ENCODE results near the gene POGLUT3. TPM values are rescaled to one million over a fixed set of nuclear protein-coding genes. Genes with fewer than 3 reads are reported as not detected.
A peak's percentile ranks its signal among the peaks of the same experiment; 100 is the strongest.

POGLUT3 gene, protein sequence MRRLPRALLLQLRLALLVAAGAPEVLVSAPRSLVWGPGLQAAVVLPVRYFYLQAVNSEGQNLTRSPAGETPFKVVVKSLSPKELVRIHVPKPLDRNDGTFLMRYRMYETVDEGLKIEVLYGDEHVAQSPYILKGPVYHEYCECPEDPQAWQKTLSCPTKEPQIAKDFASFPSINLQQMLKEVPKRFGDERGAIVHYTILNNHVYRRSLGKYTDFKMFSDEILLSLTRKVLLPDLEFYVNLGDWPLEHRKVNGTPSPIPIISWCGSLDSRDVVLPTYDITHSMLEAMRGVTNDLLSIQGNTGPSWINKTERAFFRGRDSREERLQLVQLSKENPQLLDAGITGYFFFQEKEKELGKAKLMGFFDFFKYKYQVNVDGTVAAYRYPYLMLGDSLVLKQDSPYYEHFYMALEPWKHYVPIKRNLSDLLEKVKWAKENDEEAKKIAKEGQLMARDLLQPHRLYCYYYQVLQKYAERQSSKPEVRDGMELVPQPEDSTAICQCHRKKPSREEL
- total RNA-seq, result 3.7 TPM in 2 replicates

DNA sequence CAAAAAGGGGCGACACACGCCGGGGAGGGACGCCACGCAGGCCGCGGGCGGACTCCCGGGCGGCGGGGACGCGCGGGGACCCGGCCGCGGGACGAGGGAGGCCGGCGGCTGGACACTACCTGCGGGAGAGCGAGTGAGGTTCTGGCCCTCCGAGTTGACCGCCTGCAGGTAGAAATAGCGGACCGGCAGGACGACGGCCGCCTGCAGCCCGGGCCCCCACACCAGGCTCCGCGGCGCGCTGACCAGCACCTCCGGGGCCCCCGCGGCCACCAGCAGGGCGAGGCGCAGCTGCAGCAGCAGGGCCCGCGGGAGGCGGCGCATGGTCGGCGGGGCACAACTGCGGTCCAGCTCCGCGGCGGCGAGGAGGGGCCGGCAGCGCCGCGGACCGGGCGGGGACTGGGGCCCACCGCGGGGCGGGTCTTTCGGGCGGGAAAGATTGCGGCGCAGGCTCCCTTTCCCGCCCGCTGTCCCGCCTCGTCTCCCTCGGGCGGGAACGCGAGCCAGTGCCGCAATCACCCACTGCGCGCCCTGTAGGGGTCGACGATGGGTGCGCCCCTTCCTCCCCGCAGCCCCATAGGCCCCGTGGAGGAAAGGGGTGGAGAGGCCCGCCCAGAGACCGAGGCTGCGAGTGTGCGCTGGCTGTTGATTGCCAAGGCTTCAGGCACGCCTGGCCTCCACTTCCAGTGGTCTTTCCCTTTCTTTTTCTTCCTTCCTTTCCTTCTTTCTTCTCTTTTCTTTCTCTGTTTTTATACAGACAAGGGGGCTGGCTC is at the start of gene POGLUT3:
POGLUT3 (minus strand) TSS at position 339 of the 770 bp plus-strand sequence; CDS start at position 321, 18 bp downstream.
- H3K9me3 Mint-ChIP-seq, result no peaks in the 10 kb centered on the region
- H3K27me3 Mint-ChIP-seq, result no peaks in the 10 kb centered on the region
- TF ChIP-seq, protein P1, sequence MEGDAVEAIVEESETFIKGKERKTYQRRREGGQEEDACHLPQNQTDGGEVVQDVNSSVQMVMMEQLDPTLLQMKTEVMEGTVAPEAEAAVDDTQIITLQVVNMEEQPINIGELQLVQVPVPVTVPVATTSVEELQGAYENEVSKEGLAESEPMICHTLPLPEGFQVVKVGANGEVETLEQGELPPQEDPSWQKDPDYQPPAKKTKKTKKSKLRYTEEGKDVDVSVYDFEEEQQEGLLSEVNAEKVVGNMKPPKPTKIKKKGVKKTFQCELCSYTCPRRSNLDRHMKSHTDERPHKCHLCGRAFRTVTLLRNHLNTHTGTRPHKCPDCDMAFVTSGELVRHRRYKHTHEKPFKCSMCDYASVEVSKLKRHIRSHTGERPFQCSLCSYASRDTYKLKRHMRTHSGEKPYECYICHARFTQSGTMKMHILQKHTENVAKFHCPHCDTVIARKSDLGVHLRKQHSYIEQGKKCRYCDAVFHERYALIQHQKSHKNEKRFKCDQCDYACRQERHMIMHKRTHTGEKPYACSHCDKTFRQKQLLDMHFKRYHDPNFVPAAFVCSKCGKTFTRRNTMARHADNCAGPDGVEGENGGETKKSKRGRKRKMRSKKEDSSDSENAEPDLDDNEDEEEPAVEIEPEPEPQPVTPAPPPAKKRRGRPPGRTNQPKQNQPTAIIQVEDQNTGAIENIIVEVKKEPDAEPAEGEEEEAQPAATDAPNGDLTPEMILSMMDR (IDR thresholded peaks at IDR 0.05), result no peak
- peaks cover 4% of the 10 kb centered on the region for H3K36me3 Mint-ChIP-seq (ENCODE audit: low read depth)
- intact Hi-C loops (cut with micrococcal nuclease), result loop anchor here (2.0 to 10.0 kb wide), 4 partner anchors 273 to 1043 kb away; partner anchors contain the start of genes ACAT1, ATM, CUL5 and CWF19L2
- DNase-seq, result peak; percentile 47
- ChIA-PET POLR2A (interaction anchor here (0.6 to 1.0 kb wide), 2 partner anchors 31 to 499 kb away, joined by 6 read pairs; partner anchors contain the start of gene C11orf65), CTCF (no interaction called here)
- H3K4me3 Mint-ChIP-seq, result peak within 1 kb of the TSS; percentile 100
- H3K27ac Mint-ChIP-seq, result peak within 1 kb of the TSS; percentile 97
- peak; percentile 60 for ATAC-seq (ENCODE audit: low read depth)
- peaks cover 15% of the 10 kb centered on the region for H3K4me1 Mint-ChIP-seq

DNA sequence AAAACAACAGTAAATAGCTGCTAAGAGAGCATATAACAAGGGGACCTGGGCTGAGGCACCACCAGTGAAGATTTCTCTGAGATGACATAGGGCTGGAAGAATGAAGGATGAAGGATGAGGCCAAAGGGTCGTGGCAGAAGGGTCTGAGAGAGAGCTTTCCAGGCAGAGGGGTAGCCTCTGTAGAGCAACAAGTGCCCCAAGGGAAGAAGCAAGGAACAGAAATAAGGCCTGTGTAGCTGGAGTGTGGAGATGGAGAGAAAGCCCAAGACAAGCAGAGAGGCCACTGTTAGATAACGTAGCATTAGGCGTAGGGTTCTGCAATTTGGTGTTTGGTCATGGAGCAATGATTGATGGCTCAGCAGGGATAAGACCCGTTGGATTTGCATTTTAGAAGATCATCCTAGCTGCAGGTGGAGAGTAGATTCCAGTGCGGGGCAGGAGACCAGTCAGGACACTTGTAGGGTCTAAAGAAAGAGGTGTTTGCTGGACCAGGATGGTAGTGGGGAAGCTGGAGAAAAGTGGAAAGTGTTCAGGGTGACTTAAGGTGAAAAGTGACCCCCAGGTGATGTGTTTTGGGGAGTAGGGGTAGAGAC is 47.8 kb upstream of the POGLUT3 start:
- H3K36me3 Mint-ChIP-seq (ENCODE audit: low read depth), result no peaks in the 10 kb centered on the region
- POLR2A ChIA-PET, result no interaction called here

DNA sequence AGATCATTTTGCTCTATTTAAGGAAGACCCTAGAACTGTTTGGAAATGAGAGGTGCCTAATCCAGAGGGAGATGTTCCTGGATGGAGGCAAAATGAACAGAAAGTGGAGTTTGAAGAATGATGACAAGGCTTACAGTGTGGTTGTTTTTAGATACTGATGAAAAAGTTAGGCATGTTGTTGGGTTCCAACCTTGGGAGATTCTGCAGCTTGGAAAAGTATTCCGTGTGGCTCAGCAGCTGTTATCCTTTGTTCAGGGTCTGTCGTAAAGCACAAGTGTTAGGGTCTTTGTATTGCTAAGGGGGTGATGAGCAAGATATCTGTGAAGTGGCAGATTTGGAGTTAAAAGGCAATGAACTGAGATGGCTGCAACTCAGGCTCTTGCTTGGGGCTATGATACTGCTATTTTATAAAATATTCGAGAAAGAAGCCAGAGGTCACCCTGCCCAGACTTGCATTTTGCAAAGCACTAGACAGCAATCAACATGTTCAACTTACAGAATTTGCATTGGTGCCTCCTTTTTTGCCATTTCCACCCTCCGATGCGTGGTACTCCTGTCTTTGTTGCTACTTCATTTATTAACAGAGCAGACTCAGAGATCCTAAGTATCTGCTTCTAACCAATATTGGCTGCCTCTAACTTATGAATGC is 45.3 kb upstream of the POGLUT3 start:
- peaks cover 1% of the 10 kb centered on the region for H3K27me3 Mint-ChIP-seq
- no peak overlapping the region for H3K27ac Mint-ChIP-seq
- intact Hi-C loops (cut with micrococcal nuclease), result no loop called here
- ChIA-PET CTCF (no interaction called here), POLR2A (no interaction called here)
- no peaks in the 10 kb centered on the region for H3K9me3 Mint-ChIP-seq
- no peaks in the 10 kb centered on the region for H3K4me1 Mint-ChIP-seq
- ATAC-seq (ENCODE audit: low read depth) (no peak), DNase-seq (no peak)
- TF ChIP-seq, protein P1 (IDR thresholded peaks at IDR 0.05), result no peak
- no peak overlapping the region for H3K4me3 Mint-ChIP-seq
- H3K36me3 Mint-ChIP-seq (ENCODE audit: low read depth), result no peaks in the 10 kb centered on the region

More for the DNA sequence above, 47.8 kb upstream of the POGLUT3 start:
- no peaks in the 10 kb centered on the region for H3K9me3 Mint-ChIP-seq
- intact Hi-C loops (cut with micrococcal nuclease), result no loop called here
- H3K27ac Mint-ChIP-seq, result no peak overlapping the region
- CTCF ChIA-PET, result no interaction called here
- no peaks in the 10 kb centered on the region for H3K4me1 Mint-ChIP-seq
- H3K27me3 Mint-ChIP-seq, result peaks cover 3% of the 10 kb centered on the region
- DNase-seq (no peak), ATAC-seq (ENCODE audit: low read depth) (no peak)
- TF ChIP-seq, protein P1 (IDR thresholded peaks at IDR 0.05), result no peak
- H3K4me3 Mint-ChIP-seq, result no peak overlapping the region

DNA sequence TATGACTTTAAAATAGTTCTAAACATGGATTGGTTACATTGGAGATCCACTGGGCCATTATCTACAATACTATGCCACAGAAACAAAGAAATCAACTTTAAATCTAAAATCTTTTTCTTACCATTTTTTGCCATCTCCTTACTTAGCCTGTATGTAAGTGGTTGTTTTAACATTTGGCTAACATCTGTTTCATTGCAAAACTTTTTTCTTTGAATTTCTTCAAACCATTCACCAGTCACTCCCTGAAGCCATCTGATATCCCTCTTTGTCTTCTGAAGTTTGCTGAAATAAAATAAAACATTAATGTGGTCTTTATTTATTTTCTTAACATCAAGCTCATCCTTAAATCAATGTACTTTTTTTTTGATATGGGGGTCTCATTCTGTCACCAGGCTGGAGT is 43.3 kb upstream of the POGLUT3 start:
- no peak for ATAC-seq (ENCODE audit: low read depth)
- DNase-seq, result no peak
- no peak overlapping the region for H3K27ac Mint-ChIP-seq
- ChIA-PET POLR2A (no interaction called here), CTCF (no interaction called here)
- H3K4me3 Mint-ChIP-seq, result no peak overlapping the region
- no peaks in the 10 kb centered on the region for H3K36me3 Mint-ChIP-seq (ENCODE audit: low read depth)
- H3K4me1 Mint-ChIP-seq, result no peaks in the 10 kb centered on the region
- H3K27me3 Mint-ChIP-seq, result peaks cover 1% of the 10 kb centered on the region
- intact Hi-C loops (cut with micrococcal nuclease), result no loop called here
- H3K9me3 Mint-ChIP-seq, result no peaks in the 10 kb centered on the region
- TF ChIP-seq, protein P1 (IDR thresholded peaks at IDR 0.05), result no peak

All from activated B cell treated with CpG ODN at 0.5 μM for 24 hours (primary cell).